ENCODE results near the gene LAMTOR4.
"Not testable (repeated sequence)": the region's sequence is repeated elsewhere in the genome, so short reads cannot be mapped to it uniquely, and the experiment has no call there.

LAMTOR4 gene

DNA sequence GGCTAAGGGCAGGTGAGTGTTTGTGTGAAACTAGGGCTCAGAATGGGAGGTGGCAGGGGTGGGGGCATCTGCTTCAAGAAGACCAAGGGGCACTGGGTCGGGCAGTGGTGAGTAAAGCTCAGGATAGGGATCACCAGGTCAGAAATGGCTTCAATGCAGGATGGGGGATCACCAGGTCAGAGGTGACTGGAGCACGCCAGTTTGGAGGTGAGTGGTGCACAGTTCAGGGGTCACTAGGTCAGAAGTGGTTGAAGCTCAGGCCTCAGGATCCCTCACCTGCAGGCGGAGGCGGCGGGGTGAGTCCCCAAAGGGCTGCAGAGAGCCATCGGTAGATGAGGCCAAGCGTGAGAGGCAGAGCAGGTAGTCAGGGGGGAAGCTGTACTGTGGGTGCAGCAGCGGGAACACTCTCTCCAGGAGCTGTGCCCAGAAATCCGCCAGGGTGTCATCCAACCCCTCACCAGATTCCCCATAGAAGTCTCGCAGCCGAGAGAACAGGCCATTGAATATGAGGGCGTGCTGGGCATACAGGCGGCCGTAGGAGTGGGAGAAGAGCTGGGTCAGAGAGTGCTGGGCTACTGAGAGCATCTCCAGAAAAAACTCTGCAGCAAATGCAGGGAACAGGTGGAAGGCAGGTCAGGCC is 26.7 kb downstream of the LAMTOR4 start:
- peaks cover 12% of the 10 kb centered on the region for H3K27me3 ChIP-seq (ENCODE audit: insufficient read depth, low read length)
- H3K4me3 ChIP-seq (ENCODE audit: low read length), result no peak overlapping the region
- no peak overlapping the region for H3K27ac ChIP-seq (ENCODE audit: low read depth, low read length)
- peaks cover 13% of the 10 kb centered on the region for H3K36me3 ChIP-seq (ENCODE audit: insufficient read depth, low read length)
- H3K9ac ChIP-seq (ENCODE audit: low read depth, low read length), result no peak overlapping the region
- H3K9me3 ChIP-seq (ENCODE audit: insufficient read depth, low read depth, low read length), result no peaks in the 10 kb centered on the region
- WGBS, result 94% methylated on average over 14 of the region's 14 CpGs
- H3K4me1 ChIP-seq (ENCODE audit: insufficient read depth, low read length), result peaks cover 13% of the 10 kb centered on the region

GRCh38 chr7:100176096-100177044 is 27.7 kb downstream of the LAMTOR4 start:
- Histone ChIP-seq H3K9ac (ENCODE audit: low read depth, low read length) (peak overlapping the region; percentile 89), H3K27ac (ENCODE audit: low read depth, low read length) (peak overlapping the region; percentile 75)
- WGBS, result 49% methylated on average over 12 of the region's 14 CpGs

DNA sequence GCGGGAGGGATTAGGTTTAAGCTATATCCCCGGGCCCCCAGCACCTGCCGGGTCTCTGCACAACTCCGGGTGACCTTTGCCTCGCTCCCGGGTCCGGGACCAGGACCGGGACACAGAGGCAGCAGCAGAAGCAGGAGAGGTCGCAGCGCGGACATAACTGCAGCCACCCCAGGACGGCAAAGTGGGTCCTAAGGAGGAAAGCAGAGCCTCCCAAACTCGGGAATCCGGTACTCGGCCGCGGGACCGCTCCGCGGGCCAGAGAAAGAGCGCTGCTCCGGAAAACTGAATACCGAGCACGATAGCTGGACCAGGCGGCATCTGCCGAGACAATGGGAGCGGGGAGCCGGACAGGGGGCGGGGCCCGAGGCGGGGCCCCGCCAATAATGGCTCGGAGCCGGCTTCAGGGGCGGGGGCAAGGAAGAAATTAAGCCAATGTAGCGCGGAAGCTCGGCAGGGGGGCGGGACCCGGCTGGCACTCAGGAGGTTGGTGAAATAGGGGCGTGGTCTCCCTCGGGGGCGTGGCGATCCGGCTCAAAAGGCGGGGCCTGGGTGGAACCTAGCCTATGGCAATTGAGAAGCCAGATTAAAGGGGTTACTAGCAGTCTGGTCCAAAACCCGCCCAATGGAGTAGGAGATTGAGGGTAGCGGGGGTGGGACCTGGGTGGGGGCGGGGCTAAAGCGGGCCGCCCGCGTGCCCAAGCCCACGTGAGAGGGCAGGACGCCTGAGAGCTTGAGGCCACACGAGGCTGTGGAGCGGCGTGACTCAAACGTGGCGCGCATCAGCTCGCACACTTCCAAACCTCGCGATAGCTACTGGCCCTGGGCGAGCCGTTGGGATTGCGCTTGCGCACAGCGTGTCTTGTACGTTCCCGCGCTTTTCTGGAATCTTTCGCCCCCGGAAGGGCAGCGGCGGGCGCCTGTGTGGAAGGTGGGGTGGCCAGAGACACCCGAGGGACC is 28.6 kb downstream of the LAMTOR4 start, which contains the start of the genes GPC2 and STAG3:
Gene GPC2, minus strand, starts transcription at position 337 of the 957 bp plus-strand sequence. Its CDS starts 182 bp downstream, at position 155.
Gene STAG3, plus strand, starts transcription at position 874 of the 957 bp plus-strand sequence. CDS start 2,639 bp downstream, outside the sequence.
- Histone ChIP-seq H3K27ac (ENCODE audit: low read depth, low read length) (peak within 1 kb of the TSS; percentile 75), H3K9me3 (ENCODE audit: insufficient read depth, low read depth, low read length) (no peaks in the 10 kb centered on the region), H3K27me3 (ENCODE audit: insufficient read depth, low read length) (peaks cover 7% of the 10 kb centered on the region), H3K4me3 (ENCODE audit: low read length) (peak within 1 kb of the TSS; percentile 96), H3K36me3 (ENCODE audit: insufficient read depth, low read length) (peaks cover 13% of the 10 kb centered on the region), H3K4me1 (ENCODE audit: insufficient read depth, low read length) (peaks cover 7% of the 10 kb centered on the region), H3K9ac (ENCODE audit: low read depth, low read length) (peak within 1 kb of the TSS; percentile 89)
- 25% methylated on average over 78 of the region's 78 CpGs for WGBS

More at GRCh38 chr7:100176096-100177044, 27.7 kb downstream of the LAMTOR4 start:
- Histone ChIP-seq H3K4me1 (ENCODE audit: insufficient read depth, low read length) (peaks cover 10% of the 10 kb centered on the region), H3K9me3 (ENCODE audit: insufficient read depth, low read depth, low read length) (no peaks in the 10 kb centered on the region), H3K27me3 (ENCODE audit: insufficient read depth, low read length) (peaks cover 12% of the 10 kb centered on the region), H3K36me3 (ENCODE audit: insufficient read depth, low read length) (peaks cover 13% of the 10 kb centered on the region), H3K4me3 (ENCODE audit: low read length) (peak overlapping the region; percentile 96)

GRCh38 chr7:100180084-100180483 is 31.4 kb downstream of the LAMTOR4 start:
- H3K4me3 ChIP-seq (ENCODE audit: low read length); H3K9me3 ChIP-seq (ENCODE audit: insufficient read depth, low read depth, low read length); H3K27me3 ChIP-seq (ENCODE audit: insufficient read depth, low read length); H3K9ac ChIP-seq (ENCODE audit: low read depth, low read length); H3K36me3 ChIP-seq (ENCODE audit: insufficient read depth, low read length); H3K27ac ChIP-seq (ENCODE audit: low read depth, low read length): not testable (repeated sequence)
- peaks cover 11% of the 10 kb centered on the region for H3K4me1 ChIP-seq (ENCODE audit: insufficient read depth, low read length)
- 97% methylated on average over 3 of the region's 3 CpGs for WGBS

GRCh38 chr7:100182616-100183015 is 33.9 kb downstream of the LAMTOR4 start:
- not testable (repeated sequence) for H3K9ac ChIP-seq (ENCODE audit: low read depth, low read length); H3K27me3 ChIP-seq (ENCODE audit: insufficient read depth, low read length); H3K4me1 ChIP-seq (ENCODE audit: insufficient read depth, low read length); H3K4me3 ChIP-seq (ENCODE audit: low read length); H3K9me3 ChIP-seq (ENCODE audit: insufficient read depth, low read depth, low read length); H3K36me3 ChIP-seq (ENCODE audit: insufficient read depth, low read length); H3K27ac ChIP-seq (ENCODE audit: low read depth, low read length)
- WGBS, result 89% methylated on average over 6 of the region's 6 CpGs

DNA sequence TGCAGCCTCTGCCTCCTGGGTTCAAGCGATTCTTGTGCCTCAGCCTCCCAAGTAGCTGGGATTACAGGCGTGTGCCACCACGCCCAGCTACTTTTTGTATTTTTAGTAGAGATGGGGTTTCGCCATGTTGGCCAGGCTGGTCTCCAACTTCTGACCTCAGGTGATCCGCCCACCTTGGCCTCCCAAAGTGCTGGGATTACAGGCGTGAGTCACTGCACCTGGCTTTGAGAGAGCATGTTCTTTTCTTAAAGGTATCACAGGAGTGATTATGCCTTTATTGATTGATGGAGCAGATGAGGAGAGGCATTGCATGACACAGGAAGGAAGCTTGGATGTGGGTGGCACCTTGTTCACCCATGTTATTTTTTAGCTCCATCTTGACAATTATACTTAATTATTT is 34.4 kb downstream of the LAMTOR4 start:
- not testable (repeated sequence) for H3K9ac ChIP-seq (ENCODE audit: low read depth, low read length); H3K27ac ChIP-seq (ENCODE audit: low read depth, low read length); H3K9me3 ChIP-seq (ENCODE audit: insufficient read depth, low read depth, low read length); H3K36me3 ChIP-seq (ENCODE audit: insufficient read depth, low read length); H3K4me3 ChIP-seq (ENCODE audit: low read length); H3K4me1 ChIP-seq (ENCODE audit: insufficient read depth, low read length); H3K27me3 ChIP-seq (ENCODE audit: insufficient read depth, low read length)
- WGBS, result 88% methylated on average over 6 of the region's 6 CpGs

GRCh38 chr7:100185726-100186125 is 37.0 kb downstream of the LAMTOR4 start:
- Histone ChIP-seq H3K27ac (ENCODE audit: low read depth, low read length) (no peak overlapping the region), H3K9me3 (ENCODE audit: insufficient read depth, low read depth, low read length) (no peaks in the 10 kb centered on the region), H3K4me3 (ENCODE audit: low read length) (no peak overlapping the region), H3K4me1 (ENCODE audit: insufficient read depth, low read length) (peaks cover 5% of the 10 kb centered on the region; the same call in 1 of the 2 replicates), H3K27me3 (ENCODE audit: insufficient read depth, low read length) (no peaks in the 10 kb centered on the region), H3K36me3 (ENCODE audit: insufficient read depth, low read length) (no peaks in the 10 kb centered on the region), H3K9ac (ENCODE audit: low read depth, low read length) (no peak overlapping the region)
- WGBS, result 87% methylated on average over 2 of the region's 2 CpGs

DNA sequence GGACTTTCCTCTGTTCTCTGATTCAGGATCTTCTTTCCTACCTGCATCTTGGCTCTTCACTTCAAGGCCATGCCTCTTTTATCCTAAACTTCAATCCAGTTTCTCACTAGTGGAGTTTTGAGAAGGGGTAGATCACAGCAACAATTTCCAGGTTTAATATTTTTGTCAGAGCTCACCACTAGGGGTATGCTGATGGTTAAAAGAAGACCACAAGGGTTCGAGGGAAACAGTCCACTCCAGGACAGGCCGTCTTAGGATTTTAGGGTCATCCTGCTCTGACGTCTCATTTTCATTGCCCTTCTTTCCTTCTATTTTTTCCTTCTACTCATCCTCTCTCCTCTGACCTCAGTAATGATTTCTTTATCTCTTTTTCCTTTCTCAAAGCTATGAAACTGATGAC is 40.3 kb downstream of the LAMTOR4 start:
- 94% methylated on average over 3 of the region's 3 CpGs for WGBS
- no peaks in the 10 kb centered on the region for H3K27me3 ChIP-seq (ENCODE audit: insufficient read depth, low read length)
- H3K36me3 ChIP-seq (ENCODE audit: insufficient read depth, low read length), result no peaks in the 10 kb centered on the region
- H3K9me3 ChIP-seq (ENCODE audit: insufficient read depth, low read depth, low read length), result no peaks in the 10 kb centered on the region
- H3K4me1 ChIP-seq (ENCODE audit: insufficient read depth, low read length), result no peaks in the 10 kb centered on the region
- no peak overlapping the region for H3K9ac ChIP-seq (ENCODE audit: low read depth, low read length)
- H3K4me3 ChIP-seq (ENCODE audit: low read length), result no peak overlapping the region
- H3K27ac ChIP-seq (ENCODE audit: low read depth, low read length), result no peak overlapping the region

DNA sequence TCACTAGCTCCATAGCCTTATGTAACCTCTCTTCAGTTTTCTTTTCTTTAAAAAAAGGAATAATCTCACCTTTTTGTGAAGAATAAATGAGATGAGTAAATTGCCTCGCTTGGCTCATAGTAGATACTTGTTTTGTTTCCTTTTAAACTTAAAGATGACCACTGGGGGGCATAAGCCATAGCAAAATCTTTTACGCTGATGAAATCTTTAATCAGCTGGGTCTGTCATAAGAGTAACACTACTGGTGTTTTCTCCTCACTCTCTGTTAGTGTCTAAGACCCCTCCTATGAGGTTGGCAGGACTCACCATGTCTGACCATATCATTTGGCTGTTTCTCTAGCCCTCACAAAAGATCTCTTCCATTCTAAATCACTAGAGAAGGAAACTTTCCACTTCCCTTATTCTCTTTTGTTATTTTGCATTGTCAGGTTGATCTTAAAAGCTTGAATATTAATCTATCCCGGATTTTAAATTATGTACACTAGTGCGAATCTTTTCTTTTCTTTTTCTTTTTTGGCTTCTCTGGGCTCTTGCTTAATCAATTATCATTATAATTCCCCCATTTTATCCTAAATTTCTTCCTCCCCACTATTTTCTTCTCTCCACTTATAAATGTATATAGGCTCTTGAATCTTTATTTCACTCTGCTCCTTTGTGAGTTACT is 41.5 kb downstream of the LAMTOR4 start:
- Histone ChIP-seq H3K4me3 (ENCODE audit: low read length) (no peak overlapping the region), H3K27ac (ENCODE audit: low read depth, low read length) (no peak overlapping the region), H3K36me3 (ENCODE audit: insufficient read depth, low read length) (no peaks in the 10 kb centered on the region), H3K27me3 (ENCODE audit: insufficient read depth, low read length) (no peaks in the 10 kb centered on the region; the same call in 1 of the 2 replicates), H3K4me1 (ENCODE audit: insufficient read depth, low read length) (no peaks in the 10 kb centered on the region), H3K9ac (ENCODE audit: low read depth, low read length) (no peak overlapping the region), H3K9me3 (ENCODE audit: insufficient read depth, low read depth, low read length) (no peaks in the 10 kb centered on the region)
- 87% methylated on average over 4 of the region's 4 CpGs for WGBS

DNA sequence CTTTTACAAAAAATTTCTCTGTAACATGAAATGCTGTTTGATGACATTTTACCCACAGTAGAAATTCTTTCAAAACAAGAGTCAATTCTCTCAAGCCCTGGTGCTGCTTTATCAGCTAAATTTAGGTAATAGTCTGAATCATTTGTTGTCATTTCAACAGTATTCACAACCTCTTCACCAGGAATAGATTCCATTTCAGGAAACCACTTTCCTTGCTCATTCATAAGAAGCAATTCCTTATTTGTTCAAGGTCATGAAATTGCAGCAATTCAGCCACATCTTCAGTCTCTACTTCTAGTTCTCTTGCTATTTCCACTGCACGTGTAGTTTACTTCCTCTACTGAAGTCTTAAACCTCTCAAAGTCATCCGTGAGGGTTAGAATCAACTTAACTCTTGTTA is 43.1 kb downstream of the LAMTOR4 start:
- no peak overlapping the region for H3K4me3 ChIP-seq (ENCODE audit: low read length)
- H3K9ac ChIP-seq (ENCODE audit: low read depth, low read length), result no peak overlapping the region
- no peak overlapping the region for H3K27ac ChIP-seq (ENCODE audit: low read depth, low read length)
- WGBS, result 94% methylated on average over 1 of the region's 2 CpGs
- no peaks in the 10 kb centered on the region for H3K9me3 ChIP-seq (ENCODE audit: insufficient read depth, low read depth, low read length)
- no peaks in the 10 kb centered on the region for H3K4me1 ChIP-seq (ENCODE audit: insufficient read depth, low read length)
- no peaks in the 10 kb centered on the region for H3K36me3 ChIP-seq (ENCODE audit: insufficient read depth, low read length)
- H3K27me3 ChIP-seq (ENCODE audit: insufficient read depth, low read length), result no peaks in the 10 kb centered on the region; the same call in 1 of the 2 replicates

Measured in HUES64 (cell line).